HTR-8/SVneo (cell line): Measurements from ENCODE around the gene NKPD1.

Source experiments
- DNase-seq: peaks from one replicate; pipeline ENCODE4 v3.0.0; 2011; ENCODE audit warnings: low spot score, mixed read lengths; ENCODE audit not compliant: insufficient read length
- FAIRE-seq: peaks from 2 replicates; lab custom pipeline; 2011; peaks lifted over from hg19 to GRCh38; lab: Jason Lieb, UNC

NKPD1 gene

GRCh38 chr19:45160870-45161737 is at the start of gene NKPD1:
Gene NKPD1, minus strand, starts transcription at chr19:45160982. Its CDS starts 832 bp downstream, at chr19:45160150.
- DNase-seq (no peak), FAIRE-seq (no peak)

- FAIRE-seq (no peak), DNase-seq (no peak)
Observed at GRCh38 chr19:45206328-45206727, 45.5 kb upstream of the NKPD1 start.

GRCh38 chr19:45205810-45206209 is 45.0 kb upstream of the NKPD1 start:
- FAIRE-seq (no peak), DNase-seq (no peak)

- FAIRE-seq (no peak), DNase-seq (no peak)
Observed at GRCh38 chr19:45202637-45203036, 41.9 kb upstream of the NKPD1 start.

- DNase-seq: no peak
- FAIRE-seq: peak; percentile 13
Observed at GRCh38 chr19:45200568-45200967, 39.8 kb upstream of the NKPD1 start.

GRCh38 chr19:45195764-45196163 is 35.0 kb upstream of the NKPD1 start:
- FAIRE-seq: no peak
- no peak for DNase-seq

GRCh38 chr19:45191375-45191774 is 30.6 kb upstream of the NKPD1 start:
- DNase-seq (no peak), FAIRE-seq (no peak)

- FAIRE-seq: no peak
Observed at GRCh38 chr19:45189971-45190370, 29.2 kb upstream of the NKPD1 start.

GRCh38 chr19:45187421-45188100 is 26.8 kb upstream of the NKPD1 start:
- DNase-seq (peak; percentile 47), FAIRE-seq (no peak)

More at GRCh38 chr19:45189971-45190370, 29.2 kb upstream of the NKPD1 start:
- no peak for DNase-seq

- FAIRE-seq: no peak
- no peak for DNase-seq
Observed at GRCh38 chr19:45186509-45187334, 25.9 kb upstream of the NKPD1 start.

GRCh38 chr19:45184115-45184514 is 23.3 kb upstream of the NKPD1 start:
- DNase-seq (no peak), FAIRE-seq (no peak)

- FAIRE-seq (no peak), DNase-seq (no peak)
Observed at GRCh38 chr19:45182758-45183157, 22.0 kb upstream of the NKPD1 start.

- no peak for DNase-seq
- no peak for FAIRE-seq
Observed at GRCh38 chr19:45180936-45181335, 20.2 kb upstream of the NKPD1 start.

GRCh38 chr19:45179892-45180370 is 19.1 kb upstream of the NKPD1 start:
- FAIRE-seq (no peak), DNase-seq (no peak)

- FAIRE-seq: no peak
Observed at GRCh38 chr19:45179072-45179891, 18.5 kb upstream of the NKPD1 start.

GRCh38 chr19:45178262-45179071 is 17.7 kb upstream of the NKPD1 start, which contains the start of gene BLOC1S3:
Gene BLOC1S3, plus strand, starts transcription at chr19:45178784. Its CDS starts 513 bp downstream, at chr19:45179297.
- DNase-seq (peak; percentile 99), FAIRE-seq (peak; percentile 92)

More at GRCh38 chr19:45179072-45179891, 18.5 kb upstream of the NKPD1 start:
- DNase-seq: no peak

GRCh38 chr19:45177817-45178261 is 17.1 kb upstream of the NKPD1 start, which contains the start of gene TRAPPC6A:
Gene TRAPPC6A, minus strand, starts transcription at chr19:45178237. Its CDS starts 19 bp downstream, at chr19:45178218.
- no peak for FAIRE-seq
- DNase-seq: no peak
